HG02798 (cell line): Measurements from ENCODE around the gene FGF22.
"Not testable (repeated sequence)": the region's sequence is repeated elsewhere in the genome, so short reads cannot be mapped to it uniquely, and the experiment has no call there.

Experiments
- ATAC-seq: cut with Tn5 transposase; IDR thresholded peaks from one replicate; pipeline ENCODE4 v1.9.1; 2021; ENCODE audit warnings: mild to moderate bottlenecking; ENCODE audit not compliant: unreplicated experiment, poor library complexity

FGF22 gene

GRCh38 chr19:656751-657559 lies 17.3 kb downstream of the FGF22 start:
- no peak for ATAC-seq

GRCh38 chr19:657611-658010 lies 17.9 kb downstream of the FGF22 start:
- no peak for ATAC-seq

- ATAC-seq = no peak
Observed at GRCh38 chr19:658059-658839, 18.6 kb downstream of the FGF22 start.

DNA sequence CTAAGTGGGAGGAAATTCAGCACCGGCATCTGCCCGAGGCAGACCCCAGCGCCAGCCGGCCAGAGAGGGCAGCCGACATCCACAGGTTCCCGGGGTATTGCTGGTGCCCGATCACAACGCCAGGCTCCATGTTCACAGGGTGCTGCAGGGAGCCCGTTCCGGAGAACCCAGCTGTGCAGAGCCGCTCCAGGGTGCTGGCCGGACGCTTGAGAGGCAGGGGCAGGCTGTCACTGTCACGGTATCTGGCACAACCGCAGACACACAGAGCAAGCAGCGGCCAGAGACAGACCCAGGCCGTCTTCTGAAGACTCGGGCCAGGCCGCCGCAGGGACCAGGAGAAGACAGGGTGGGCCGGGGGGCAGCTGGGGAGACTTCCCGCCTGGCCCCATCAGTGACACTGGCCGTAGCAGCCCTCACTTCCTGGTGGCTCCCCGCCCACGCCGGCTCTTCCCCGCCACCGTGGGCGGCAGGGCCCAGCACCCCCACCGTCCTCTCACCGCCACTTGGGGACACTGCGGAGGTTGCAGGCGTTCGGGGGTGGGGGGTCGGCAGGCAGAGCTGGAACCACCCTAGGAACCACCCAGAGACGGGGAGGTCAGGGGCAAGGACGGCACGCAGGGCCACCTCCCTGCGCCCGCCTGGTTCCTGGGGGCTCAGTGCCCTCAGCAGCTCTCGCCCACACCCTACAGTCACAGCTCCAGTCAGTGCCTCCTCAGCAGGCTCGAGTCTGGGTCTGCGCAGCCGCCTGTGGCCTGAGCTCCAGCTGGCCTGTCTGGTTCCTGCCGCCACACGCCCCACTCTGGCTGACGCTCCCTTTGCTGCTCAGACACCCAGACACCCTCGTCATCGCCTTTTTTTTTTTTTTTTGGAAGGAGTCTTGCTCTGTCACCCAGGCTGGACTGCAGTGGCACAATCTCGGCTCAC lies 19.5 kb downstream of the FGF22 start:
- ATAC-seq = no peak

DNA sequence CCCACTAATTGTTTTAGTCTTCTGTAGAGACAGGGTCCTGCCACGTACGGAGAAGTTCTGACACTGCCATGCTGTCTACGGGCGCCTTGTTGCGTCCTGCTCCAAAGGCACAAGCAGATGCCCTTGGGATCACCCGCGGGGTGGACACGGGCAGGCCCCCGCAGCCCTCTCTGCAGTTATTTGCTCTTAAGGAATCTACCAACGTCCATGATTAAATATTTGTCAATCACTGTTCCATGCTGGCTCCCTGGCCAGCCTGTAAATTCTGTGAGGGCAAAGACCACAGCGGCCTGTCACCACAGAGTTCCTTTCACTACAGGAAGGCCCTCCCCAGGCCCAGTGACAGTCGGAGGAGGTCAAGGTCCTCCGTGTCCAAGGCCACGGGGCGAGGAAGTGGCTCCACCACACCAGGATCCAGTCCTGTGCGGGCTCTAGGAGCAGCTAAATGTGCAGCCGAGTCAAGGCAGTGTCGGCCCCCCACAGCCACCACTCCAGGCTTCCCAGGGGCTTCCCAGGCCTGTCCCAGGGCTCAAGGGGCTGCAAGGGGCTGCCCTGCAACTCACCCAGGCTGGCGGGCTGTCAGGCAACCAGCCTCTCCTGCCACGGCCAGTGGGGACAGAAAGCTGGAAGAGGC lies 21.2 kb downstream of the FGF22 start:
- no peak for ATAC-seq

DNA sequence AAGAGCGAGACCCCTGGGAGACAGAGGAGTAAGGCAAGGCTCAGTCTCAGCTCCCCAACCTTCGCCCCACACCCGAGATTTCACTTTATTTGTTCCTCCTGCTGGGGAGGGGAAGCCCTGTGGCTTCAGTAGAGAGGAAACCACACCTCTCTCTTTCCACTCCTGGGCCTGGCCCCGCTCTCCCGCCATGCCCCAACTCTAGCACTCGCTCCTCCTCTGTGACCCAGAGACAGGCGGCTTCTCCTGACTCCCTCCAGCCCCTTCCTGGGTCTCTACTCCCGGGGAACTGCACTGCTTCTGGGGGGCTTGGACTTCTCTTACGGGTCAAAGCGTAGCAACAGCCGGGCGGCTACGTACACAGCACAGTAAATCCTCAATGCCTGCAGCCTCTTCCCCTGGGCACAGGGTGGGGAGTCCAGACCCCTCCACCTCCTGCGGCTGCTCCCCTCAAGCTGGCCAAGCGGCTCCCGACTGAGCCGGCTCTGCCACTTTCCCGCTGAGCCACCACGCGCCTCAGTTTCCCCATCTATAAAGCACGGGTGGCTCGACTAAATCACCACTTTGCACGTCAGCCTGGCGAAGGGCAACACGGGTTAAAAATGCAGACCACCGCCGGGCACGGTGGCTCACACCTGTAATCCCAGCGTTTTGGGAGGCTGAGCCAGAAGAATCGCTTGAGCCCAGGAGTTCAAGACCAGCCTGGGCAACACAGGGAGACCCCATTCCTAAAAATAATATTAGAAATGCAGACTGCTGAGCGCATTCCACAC lies 21.9 kb downstream of the FGF22 start:
- ATAC-seq = no peak

- ATAC-seq = peak; percentile 6
Observed at GRCh38 chr19:662207-662961, 22.7 kb downstream of the FGF22 start.

GRCh38 chr19:662962-663681 lies 23.4 kb downstream of the FGF22 start, which contains the start of gene RNF126:
TSS of gene RNF126 (minus strand) at chr19:663214. CDS start at chr19:663121, 93 bp downstream.
- peak; percentile 77 for ATAC-seq

- no peak for ATAC-seq
Observed at GRCh38 chr19:663682-664117, 24.0 kb downstream of the FGF22 start.

- no peak for ATAC-seq
Observed at GRCh38 chr19:664913-665443, 25.3 kb downstream of the FGF22 start.

- ATAC-seq = not testable (repeated sequence)
Observed at GRCh38 chr19:666985-667573, 27.4 kb downstream of the FGF22 start.

- not testable (repeated sequence) for ATAC-seq
Observed at GRCh38 chr19:668675-669434, 29.2 kb downstream of the FGF22 start.

GRCh38 chr19:670609-671075 lies 31.0 kb downstream of the FGF22 start:
- no peak for ATAC-seq

GRCh38 chr19:674282-675151 lies 34.8 kb downstream of the FGF22 start:
- ATAC-seq = no peak

- no peak for ATAC-seq
Observed at GRCh38 chr19:676007-676338, 36.3 kb downstream of the FGF22 start.
